GM13977 (cell line): ENCODE data around the gene ALG6.
A peak's percentile ranks its signal among the peaks of the same experiment; 100 is the strongest.
"Not testable (repeated sequence)": the region's sequence is repeated elsewhere in the genome, so short reads cannot be mapped to it uniquely, and the experiment has no call there.

Source experiments
- DNase-seq: peaks from one replicate; pipeline ENCODE4 v3.0.0; 2012; ENCODE audit warnings: low spot score
- in situ Hi-C: fragments of 300-500 bp; cut with MboI; formaldehyde crosslinking; loops from one replicate; pipeline ENCODE4 v1.12.0; 2022; ENCODE audit warnings: low sequenced_read_pairs, low pct_unique_long_range_greater_than_20kb, mixed read lengths, inconsistent platforms; ENCODE audit not compliant: unreplicated experiment
- TF ChIP-seq, protein P1 (sequence below): IDR thresholded peaks from 2 replicates; pipeline ENCODE4 v1.5.1; 2012; ENCODE audit warnings: mild to moderate bottlenecking, control low read depth; ENCODE audit not compliant: insufficient read depth; ENCODE audit errors: extremely low read depth, missing control alignments

ALG6 gene

DNA sequence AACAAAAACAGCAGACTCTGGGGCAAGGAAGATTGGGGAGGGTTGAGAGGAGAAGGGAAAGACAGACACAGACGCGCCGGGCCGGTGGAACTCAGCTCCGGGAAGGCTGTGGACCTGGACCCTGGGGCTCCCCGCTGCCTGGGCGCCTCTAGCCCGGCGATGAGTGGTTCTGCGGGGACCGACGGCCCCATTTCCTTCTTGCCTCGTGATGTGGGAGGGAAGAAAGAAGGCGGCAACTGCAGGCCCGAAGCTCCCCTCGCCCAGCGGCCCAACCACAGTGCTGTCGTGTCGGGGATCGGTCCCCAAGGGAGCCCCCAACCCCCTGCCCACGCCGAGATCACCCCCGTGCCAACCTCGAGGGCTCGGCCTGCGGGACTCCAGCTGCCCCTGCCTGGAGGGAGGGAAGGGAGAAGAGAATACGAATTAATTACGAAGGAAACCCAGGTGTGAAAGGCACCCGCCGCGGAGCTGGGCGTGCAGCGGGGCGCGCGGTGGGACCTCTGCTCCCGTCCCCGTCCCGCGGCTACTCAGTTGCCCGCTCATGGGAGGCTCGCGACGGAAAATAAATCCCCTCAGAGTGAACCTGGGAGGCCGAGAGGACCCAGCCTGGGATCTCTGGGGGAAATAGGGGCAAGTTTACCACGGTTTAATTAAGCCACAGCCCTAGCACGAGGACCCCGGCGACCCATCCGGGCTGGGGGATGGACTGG lies 37.7 kb upstream of the ALG6 start:
- in situ Hi-C loops: no loop called here
- TF ChIP-seq, protein P1, sequence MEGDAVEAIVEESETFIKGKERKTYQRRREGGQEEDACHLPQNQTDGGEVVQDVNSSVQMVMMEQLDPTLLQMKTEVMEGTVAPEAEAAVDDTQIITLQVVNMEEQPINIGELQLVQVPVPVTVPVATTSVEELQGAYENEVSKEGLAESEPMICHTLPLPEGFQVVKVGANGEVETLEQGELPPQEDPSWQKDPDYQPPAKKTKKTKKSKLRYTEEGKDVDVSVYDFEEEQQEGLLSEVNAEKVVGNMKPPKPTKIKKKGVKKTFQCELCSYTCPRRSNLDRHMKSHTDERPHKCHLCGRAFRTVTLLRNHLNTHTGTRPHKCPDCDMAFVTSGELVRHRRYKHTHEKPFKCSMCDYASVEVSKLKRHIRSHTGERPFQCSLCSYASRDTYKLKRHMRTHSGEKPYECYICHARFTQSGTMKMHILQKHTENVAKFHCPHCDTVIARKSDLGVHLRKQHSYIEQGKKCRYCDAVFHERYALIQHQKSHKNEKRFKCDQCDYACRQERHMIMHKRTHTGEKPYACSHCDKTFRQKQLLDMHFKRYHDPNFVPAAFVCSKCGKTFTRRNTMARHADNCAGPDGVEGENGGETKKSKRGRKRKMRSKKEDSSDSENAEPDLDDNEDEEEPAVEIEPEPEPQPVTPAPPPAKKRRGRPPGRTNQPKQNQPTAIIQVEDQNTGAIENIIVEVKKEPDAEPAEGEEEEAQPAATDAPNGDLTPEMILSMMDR: no peak
- peak; percentile 14 for DNase-seq

DNA sequence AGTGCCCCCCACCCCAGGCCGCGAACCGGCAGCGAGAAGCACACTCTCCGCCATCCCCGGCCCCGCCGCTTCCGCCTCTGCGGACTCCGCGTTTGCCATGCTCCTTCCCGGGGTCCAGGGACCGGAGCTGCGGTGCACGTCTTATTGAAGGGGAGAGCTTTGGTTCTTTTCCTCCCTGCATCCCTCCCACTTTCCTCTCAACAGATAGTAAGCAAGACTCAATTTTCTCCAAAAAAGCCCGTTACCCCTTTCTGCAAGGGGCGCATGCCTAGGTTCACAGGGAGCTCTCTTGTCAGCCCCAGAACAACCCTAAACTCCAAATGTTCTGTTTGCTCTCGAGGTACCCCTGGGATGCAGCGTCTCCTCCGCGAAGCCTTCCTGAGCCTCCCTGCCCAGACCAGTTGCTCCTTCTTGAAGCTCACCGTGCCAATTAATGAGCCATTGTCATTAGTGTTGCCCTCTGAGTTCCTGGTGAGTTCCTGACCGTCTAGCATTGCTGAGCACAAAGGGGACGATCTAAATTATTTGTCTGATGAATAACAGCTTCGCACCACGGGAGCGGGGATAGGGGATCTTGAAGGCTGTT lies 37.0 kb upstream of the ALG6 start:
- no peak for DNase-seq
- TF ChIP-seq, protein P1: no peak
- in situ Hi-C loops: no loop called here

DNA sequence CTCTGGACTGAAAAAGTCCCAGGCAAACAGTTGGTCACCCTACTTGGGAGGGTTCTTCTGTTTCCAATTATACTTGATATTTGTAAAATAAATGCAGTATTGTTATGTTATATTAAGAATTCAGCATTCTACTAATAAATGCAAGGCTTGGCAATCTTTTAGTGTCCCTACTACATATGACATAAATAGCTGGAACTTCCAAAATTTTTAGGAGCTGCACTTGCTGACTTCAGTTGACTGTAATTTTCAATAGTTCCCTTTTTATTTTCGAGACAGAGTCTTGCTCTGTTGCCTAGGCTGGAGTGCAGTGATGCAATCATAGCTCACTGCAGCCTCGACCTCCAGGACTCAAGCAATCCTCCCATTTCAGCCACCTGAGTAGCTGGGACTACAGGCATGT lies 25.0 kb upstream of the ALG6 start:
- TF ChIP-seq, protein P1: no peak
- DNase-seq: no peak
- in situ Hi-C loops: no loop called here

DNA sequence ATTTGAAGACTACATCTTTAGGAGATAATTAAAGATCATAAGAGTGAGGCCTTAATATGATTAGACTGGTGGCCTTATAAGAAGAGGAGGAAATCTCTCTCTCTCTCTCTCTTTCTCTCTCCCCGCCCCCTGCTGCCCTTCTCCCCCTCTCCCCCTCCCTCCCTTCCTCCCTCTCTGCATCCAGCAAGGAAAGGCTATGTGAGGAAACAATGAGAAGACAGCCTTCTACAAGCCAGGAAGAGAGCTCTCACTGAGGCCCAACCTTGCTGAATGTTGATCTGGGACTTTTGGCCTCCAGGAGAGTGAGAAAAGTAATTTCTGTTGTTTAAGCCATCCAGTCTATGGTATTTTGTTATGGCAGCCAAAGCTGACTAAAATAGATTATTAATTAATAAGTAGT lies 23.5 kb upstream of the ALG6 start:
- TF ChIP-seq, protein P1: no peak
- in situ Hi-C loops: no loop called here
- DNase-seq: no peak

DNA sequence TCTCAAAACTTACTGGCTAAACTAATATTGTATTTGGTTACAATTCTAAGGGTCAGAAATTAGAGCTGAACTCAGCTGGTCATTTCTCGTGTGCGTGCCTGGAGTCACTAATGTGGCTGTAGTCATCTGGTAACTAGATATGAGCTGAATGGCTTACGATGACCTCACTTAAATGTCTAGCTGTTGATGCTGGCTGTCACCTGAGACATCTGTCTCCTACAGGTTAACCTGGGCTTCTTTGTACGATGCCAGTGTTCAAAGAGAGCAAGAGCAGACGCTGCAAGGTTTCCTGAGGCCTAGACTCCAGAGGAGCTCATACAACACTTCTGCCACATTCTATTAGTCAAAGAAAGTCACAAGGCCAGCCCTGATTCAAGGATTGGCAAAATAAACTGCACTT lies 17.1 kb upstream of the ALG6 start:
- in situ Hi-C loops: no loop called here
- TF ChIP-seq, protein P1: no peak
- no peak for DNase-seq

DNA sequence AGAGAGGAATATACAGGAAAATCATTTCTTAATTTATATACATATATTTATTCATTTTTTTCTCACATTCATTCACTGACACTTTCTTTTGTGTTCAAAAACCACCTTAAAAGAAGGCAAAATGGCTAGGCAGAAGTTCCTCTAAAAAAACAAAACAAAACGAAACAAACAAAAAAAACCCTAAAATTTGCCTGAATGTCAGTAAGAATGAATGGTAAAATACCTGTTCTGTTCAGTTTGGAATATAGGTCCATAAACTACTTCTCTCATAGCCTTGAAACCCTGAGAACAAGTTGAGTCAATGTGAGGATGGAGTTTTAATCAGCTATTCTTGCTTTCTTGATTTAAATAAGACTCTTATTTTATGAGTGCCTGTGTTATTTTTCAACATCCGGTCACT lies 14.7 kb upstream of the ALG6 start:
- no peak for DNase-seq
- TF ChIP-seq, protein P1: no peak
- in situ Hi-C loops: no loop called here

DNA sequence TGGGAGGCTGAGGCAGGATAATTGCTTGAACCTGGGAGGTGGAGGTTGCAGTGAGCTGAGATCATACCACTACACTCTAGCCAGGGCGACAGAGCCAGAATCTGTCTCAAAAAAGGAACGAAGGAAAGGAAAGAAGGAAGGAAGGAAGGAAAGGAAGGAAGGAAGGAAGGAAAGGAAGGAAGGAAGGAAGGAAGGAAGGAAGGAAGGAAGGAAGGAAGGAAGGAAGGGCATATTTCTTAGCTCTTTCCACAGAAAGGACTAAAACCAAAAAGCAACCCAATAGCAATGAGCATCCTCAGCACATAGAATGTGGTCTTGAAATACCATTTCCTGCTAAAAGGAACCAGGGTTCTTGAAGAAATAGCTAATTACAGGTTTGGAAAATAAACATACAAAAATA lies 11.2 kb upstream of the ALG6 start:
- in situ Hi-C loops, DNase-seq: not testable (repeated sequence)
